22Rv1 (cell line): ENCODE measurements around the gene CTNNA1.
A peak's percentile ranks its signal among the peaks of the same experiment; 100 is the strongest.
"Not testable (repeated sequence)": the region's sequence is repeated elsewhere in the genome, so short reads cannot be mapped to it uniquely, and the experiment has no call there.

Experiments used
- H3K27ac ChIP-seq: fragments of 450-650 bp; 2 replicates; pipeline ENCODE4 v1.5.1; 2017
- ZFX ChIP-seq: fragments of 450-650 bp; IDR thresholded peaks from 2 replicates; pipeline ENCODE4 v1.6.1; 2017; ENCODE audit warnings: antibody characterized with exemption, borderline replicate concordance
- TF ChIP-seq, protein P1 (sequence below): fragments of 450-650 bp; IDR thresholded peaks from 2 replicates; pipeline ENCODE4 v1.5.1; 2017; ENCODE audit warnings: mild to moderate bottlenecking

CTNNA1 gene

DNA sequence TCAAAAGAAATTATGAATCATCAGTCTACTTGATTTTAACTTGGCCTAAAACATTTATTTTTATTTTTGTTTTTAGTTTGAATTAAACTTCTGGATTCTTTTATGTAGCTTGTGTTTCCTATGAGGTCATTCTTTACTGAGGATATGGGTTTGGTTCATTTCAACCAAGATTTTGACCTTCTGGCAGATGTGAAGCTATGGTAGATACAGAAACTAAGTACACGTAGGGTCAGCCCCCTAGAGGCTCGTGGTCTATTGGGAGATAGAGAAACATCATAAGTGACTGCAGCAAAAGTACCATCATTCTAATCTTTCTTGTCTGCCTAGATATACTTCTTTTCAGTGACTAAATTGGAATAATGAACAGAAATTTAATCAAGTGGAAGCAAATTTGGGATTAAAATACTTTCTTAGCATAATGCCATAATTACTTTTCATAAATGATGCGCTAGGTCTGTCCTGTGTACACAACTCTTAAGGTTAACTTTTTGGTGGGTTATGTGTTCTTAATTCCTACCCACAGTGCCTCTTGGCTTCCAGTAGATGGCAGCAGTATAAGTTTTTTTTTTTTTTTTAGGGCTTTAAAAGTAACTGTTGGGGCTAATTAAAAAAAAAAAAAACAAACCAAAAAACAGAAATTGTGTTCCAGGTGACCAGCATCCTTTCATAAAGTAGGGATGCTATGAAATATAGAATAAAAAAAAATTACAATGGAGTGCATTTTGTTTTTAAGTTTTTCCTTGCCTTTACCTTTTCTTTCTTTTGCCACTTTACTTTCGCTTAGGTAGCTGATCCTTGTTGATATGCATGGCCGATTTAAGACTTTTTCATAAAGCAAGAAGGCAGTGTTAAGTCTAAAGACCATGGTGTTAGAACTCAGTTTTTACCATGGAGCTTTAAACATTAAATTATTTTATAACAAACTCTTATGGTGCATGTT lies 72.0 kb downstream of the CTNNA1 start:
- H3K27ac ChIP-seq: no peak overlapping the region

DNA sequence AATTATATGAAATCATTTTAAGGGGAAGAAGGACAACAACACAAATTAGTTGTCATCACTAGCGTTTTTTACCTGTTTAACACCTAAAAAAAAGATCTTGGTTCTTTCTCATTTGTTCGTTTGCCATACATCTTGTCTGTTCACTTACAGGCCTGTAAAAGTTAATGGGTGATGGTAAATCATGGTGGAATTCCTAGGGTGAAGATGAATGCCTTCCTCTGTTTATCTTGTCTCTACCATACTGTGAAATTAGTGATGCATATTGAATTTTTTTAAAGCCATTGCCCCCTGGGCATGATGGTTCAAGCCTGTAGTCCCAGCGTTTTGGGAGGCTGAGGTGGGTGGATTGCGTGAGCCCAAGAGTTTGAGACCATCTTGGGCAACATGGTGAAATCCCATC lies 75.3 kb downstream of the CTNNA1 start:
- H3K27ac ChIP-seq: no peak overlapping the region

More for the DNA sequence above, 72.0 kb downstream of the CTNNA1 start:
- TF ChIP-seq ZFX: no peak
- TF ChIP-seq, protein P1, sequence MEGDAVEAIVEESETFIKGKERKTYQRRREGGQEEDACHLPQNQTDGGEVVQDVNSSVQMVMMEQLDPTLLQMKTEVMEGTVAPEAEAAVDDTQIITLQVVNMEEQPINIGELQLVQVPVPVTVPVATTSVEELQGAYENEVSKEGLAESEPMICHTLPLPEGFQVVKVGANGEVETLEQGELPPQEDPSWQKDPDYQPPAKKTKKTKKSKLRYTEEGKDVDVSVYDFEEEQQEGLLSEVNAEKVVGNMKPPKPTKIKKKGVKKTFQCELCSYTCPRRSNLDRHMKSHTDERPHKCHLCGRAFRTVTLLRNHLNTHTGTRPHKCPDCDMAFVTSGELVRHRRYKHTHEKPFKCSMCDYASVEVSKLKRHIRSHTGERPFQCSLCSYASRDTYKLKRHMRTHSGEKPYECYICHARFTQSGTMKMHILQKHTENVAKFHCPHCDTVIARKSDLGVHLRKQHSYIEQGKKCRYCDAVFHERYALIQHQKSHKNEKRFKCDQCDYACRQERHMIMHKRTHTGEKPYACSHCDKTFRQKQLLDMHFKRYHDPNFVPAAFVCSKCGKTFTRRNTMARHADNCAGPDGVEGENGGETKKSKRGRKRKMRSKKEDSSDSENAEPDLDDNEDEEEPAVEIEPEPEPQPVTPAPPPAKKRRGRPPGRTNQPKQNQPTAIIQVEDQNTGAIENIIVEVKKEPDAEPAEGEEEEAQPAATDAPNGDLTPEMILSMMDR: peak; percentile 76

DNA sequence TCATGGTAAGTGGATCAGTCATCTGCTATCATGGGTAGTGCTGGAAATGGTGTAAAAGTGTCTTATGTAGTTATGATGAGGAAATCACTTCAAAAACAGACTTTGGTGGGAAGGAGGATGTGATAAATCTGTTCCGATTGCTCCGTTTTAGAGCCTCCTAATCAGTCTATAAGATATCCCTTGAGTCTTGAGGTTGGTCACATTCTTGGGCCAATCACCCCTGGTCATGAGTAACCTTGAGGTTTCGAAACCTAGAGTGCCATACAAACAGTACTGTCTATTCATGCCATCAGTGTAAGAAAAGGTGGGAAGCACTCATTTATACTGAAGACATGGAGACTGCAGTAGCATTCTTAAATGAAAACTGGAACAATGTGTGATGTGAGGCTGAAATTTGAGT lies 76.1 kb downstream of the CTNNA1 start:
- no peak overlapping the region for H3K27ac ChIP-seq
- TF ChIP-seq, protein P1: no peak
- no peak for TF ChIP-seq ZFX

More for the DNA sequence above, 75.3 kb downstream of the CTNNA1 start:
- TF ChIP-seq ZFX: no peak
- TF ChIP-seq, protein P1: no peak

DNA sequence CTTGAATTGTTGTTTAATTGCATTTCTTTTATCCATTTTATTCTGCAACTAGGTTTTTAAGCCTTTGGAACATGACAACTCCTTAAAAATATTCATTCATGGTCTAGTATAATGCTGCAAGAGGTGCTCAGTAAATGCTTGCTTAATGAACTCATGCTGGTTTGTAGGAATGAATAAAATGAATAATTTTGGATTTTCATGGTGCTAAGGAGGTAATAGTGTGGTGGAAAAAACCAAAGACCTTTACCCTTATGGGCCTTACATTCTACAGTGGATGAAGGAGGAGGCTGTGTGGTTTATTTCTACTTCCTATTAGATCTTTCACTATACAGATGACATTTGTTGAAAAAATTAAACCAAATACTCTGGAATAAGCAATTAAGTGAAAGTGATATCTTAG lies 78.5 kb downstream of the CTNNA1 start:
- no peak overlapping the region for H3K27ac ChIP-seq
- TF ChIP-seq ZFX: no peak
- TF ChIP-seq, protein P1: no peak

DNA sequence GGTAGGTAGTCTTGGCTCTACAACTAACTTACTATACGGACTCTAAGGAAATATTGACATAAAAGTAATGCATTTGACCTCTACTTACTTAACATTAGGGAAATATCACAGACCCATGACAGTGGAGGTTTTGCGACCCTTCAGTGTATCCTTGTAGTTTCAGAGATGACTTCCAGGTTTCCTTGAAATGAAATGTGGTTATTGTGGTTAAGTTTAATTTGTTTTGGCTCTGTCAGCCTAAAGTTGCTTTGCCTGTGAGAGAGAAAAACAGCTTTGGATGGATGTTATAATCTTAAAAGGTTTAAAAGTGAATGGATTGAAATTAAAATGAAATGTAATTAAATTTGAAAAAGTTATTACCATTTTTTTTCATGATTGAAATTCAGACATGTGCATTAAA lies 79.0 kb downstream of the CTNNA1 start:
- TF ChIP-seq, protein P1: no peak
- no peak for TF ChIP-seq ZFX
- H3K27ac ChIP-seq: no peak overlapping the region

DNA sequence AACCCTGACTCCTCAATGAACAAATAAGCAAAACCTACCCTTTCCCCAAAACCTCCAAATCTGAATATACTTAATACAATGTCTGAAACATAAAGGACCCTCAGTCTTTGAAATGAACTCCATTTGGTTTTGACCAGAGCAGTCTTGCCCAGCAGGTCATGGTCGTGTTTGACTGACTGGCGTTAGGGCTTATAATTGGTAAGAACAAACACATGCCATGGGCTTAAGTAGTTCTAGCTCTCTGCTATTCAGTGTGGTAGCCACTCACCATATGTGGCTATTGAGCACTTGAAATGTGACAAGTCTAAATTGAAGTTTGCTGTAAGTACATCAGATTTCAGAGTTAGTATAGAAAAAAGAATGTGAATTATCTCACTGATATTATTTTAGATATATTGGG lies 79.9 kb downstream of the CTNNA1 start:
- H3K27ac ChIP-seq: no peak overlapping the region
- TF ChIP-seq ZFX: no peak
- TF ChIP-seq, protein P1: no peak

DNA sequence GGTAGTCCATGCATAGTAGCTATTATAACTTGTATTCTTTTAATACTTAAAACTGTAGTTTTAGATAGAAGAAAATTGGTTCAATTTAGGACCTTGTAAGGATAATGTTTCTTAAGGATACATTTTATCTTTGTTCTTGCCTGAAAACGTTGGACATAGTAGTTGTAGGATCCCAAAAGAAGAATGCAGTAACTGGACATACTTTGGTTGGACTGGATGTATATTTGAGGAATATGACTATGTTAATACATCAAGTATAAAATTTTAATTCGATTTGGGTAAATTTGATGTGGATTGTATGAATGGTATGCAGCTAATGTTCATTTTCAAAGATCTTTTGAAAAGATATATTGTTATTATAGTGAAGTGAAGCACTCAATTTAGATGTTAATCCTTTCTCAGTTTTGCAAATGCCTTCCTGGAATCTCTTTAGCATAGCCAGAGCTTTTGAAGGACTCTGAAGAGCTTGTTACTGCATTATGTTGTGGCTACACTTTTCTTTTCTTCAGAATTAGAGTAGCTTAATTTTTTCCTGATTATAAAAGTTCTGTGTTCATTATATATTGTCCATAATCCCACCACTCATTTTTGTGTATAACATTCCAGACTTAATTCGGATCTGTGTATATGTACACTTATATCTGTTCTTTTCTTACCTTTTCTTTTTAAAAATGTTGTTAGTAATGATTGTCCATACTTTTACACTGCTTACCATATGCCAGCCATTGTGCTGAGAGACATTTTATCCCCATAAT lies 80.7 kb downstream of the CTNNA1 start:
- no peak overlapping the region for H3K27ac ChIP-seq
- TF ChIP-seq, protein P1: no peak
- TF ChIP-seq ZFX: no peak

DNA sequence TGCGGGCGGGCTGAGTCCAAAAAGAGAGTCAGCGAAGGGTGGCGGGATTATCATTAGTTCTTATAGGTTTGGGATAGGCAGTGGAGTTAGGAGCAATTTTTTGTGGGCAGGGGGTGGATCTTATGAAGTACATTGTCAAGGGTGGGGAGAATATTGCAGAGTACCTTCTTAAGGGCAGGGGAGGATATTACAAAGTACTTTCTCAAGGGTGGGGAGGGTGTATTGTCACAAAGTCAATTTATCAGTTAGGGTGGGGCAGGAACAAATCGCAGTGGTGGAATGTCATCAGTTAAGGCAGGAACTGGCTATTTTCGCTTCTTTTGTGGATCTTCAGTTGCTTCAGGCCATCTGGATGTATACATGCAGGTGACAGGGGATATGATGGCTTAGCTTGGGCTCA lies 81.6 kb downstream of the CTNNA1 start:
- not testable (repeated sequence) for H3K27ac ChIP-seq
